Measurements from ENCODE around the gene NCBP2L. TPM values are rescaled to one million over a fixed set of nuclear protein-coding genes. Genes with fewer than 3 reads are reported as not detected.

The NCBP2L gene
- total and polyA plus RNA-seq, 9 of the 15 experiments (the other 6 are each of a cell fraction or from before 2014, with no cell fraction given), result not detected

DNA sequence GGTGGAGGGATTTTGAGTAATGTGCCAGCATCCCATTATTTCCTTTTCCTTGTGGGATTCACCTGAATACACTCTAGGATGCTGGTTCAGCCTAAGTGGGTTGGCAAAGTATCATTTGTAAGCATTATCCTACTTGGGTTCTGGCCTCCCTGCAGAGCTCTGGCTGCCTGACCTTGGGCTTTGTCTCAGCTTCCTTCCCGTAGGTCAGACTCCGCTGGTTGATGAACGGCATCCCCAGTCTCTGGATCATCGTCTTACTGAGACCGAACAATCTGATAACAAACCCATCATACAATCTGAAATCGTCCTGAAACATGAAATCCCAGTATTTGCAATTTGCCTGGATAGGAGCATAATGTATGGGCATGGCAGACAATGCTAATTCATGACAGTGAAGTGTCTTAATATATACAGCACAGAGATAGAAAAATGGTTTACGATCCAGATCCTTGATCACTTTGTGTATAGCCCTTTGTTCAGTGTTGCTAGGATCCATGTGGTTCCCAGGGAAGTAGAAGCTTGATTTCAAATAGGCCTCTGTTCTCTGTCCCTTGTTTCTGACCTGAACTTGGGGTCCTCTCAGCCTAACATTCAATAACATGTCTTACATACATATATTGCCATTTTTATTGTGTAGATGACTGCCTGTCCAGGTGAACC lies 53.7 kb downstream of the NCBP2L start:
- no peak for FAIRE-seq
- POLR2A ChIA-PET, result no interaction called here
- CTCF ChIA-PET (ENCODE audit: low intra/inter-chr PET ratio), result no interaction called here
- no peak for ATAC-seq
- DNase-seq (ENCODE audit: extremely low read depth in 1 of 4, low spot score in 3 of 4), result no peak
- TF ChIP-seq HEY1 (CRISPR knock-in tag; IDR thresholded peaks at IDR 0.05; ENCODE audit: borderline replicate concordance) (no peak), CBX2 (IDR thresholded peaks at IDR 0.05; ENCODE audit: insufficient read depth, low read length, poor library complexity, severe bottlenecking) (no peak), ZNF764 (CRISPR knock-in tag; IDR thresholded peaks at IDR 0.05; ENCODE audit: low read depth) (no peak), BHLHE40 (IDR thresholded peaks at IDR 0.05; ENCODE audit: low read length) (no peak), RAD21 (CRISPR knock-in tag; conservative IDR thresholded peaks at IDR 0.05 in 1 of 2, IDR thresholded peaks at IDR 0.05 in 1 of 2) (no peak), SMARCB1 (IDR thresholded peaks at IDR 0.05; ENCODE audit: insufficient read length, low read depth) (no peak), ZHX1 (conservative IDR thresholded peaks at IDR 0.05; ENCODE audit: low read length) (no peak), HINFP (tag; conservative IDR thresholded peaks at IDR 0.05; ENCODE audit: low read depth) (no peak)
- H3K27ac ChIP-seq (ENCODE audit: extremely low read depth, low read depth, low read length), result no peak overlapping the region
- peaks cover 0 to 6% of the 10 kb centered on the region in 2 experiments; a peak in 1 of 5 replicates for H3K4me1 ChIP-seq (replicated peaks in 1 of 2; ENCODE audit: control insufficient read depth in 2 of 2, insufficient read depth in 2 of 2, low read length in 2 of 2)
- H3K9ac ChIP-seq (ENCODE audit: insufficient read depth in 1 of 2, low read depth in 2 of 2, low read length in 2 of 2), result no peak overlapping the region
- H3K4me3 ChIP-seq, result no peak overlapping the region
- H2AFZ ChIP-seq (ENCODE audit: low read depth, low read length), result no peak overlapping the region
- H3K9me1 ChIP-seq (ENCODE audit: control insufficient read depth, insufficient read depth, low read length), result no peaks in the 10 kb centered on the region
- no peaks in the 10 kb centered on the region for H3K36me3 ChIP-seq (ENCODE audit: control insufficient read depth, insufficient read depth, low read length)
- no peaks in the 10 kb centered on the region for H3K9me3 ChIP-seq (replicated peaks; ENCODE audit: control insufficient read depth, insufficient read depth, low read depth, low read length)
- no peak overlapping the region for H3K4me2 ChIP-seq (ENCODE audit: insufficient read depth, low read length)
- intact Hi-C loops (cut with micrococcal nuclease), result no loop called here
- H3K79me2 ChIP-seq (ENCODE audit: control insufficient read depth, insufficient read depth, low read length), result no peaks in the 10 kb centered on the region
- H3K27me3 ChIP-seq (ENCODE audit: control insufficient read depth in 2 of 2, insufficient read depth in 2 of 2, low read length in 2 of 2), result peaks cover 0 to 12% of the 10 kb centered on the region in 2 experiments; a peak in 2 of 5 replicates
- WGBS (ENCODE audit: insufficient coverage, low coverage, missing lambda C conversion rate), result 1% methylated on average over 7 of the region's 7 CpGs
- no TSS peak for BruUV-seq (replicated peaks)
- no peaks in the 10 kb centered on the region for H4K20me1 ChIP-seq (replicated peaks; ENCODE audit: control insufficient read depth, insufficient read depth, low read length)
- in situ Hi-C loops (cut with MboI), result no loop called here
